Neural progenitor cell (in vitro differentiated cells): ENCODE data around the gene LDLRAD4.

Source experiments
- EZH2 ChIP-seq: fragments of 200-600 bp; sonication (generic); IDR thresholded peaks from 2 replicates; pipeline ENCODE4 v1.6.1; 2017; ENCODE audit warnings: antibody characterized with exemption, mild to moderate bottlenecking, moderate library complexity
- EZH2phosphoT487 ChIP-seq: fragments of 200-600 bp; sonication (generic); IDR thresholded peaks from 2 replicates; pipeline ENCODE4 v1.6.1; 2017; ENCODE audit warnings: antibody characterized with exemption
- TF ChIP-seq, protein P1 (sequence below): fragments of 200-600 bp; sonication (generic); IDR thresholded peaks from 2 replicates; pipeline ENCODE4 v1.5.1; 2017; ENCODE audit warnings: antibody characterized with exemption, mild to moderate bottlenecking

DNA sequence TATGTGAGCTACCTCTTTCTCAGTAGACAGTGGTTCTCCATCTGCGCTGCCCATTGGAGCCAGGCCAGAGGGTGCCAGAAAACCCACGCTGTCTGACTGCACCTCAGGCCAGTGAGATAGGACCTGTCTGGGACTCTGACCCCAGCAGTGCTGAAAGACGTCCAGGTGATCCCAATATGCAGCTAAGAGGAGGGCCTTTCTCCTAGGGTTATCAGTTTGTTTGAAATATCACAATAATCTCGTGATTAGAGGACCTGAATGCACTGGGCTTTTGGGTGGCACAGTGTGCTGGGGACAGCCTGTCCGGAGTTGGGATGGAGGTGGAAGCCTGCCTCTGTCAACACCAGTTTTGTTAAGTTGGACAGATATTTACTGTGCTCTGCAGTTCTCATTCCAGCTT is 216.3 kb downstream of the LDLRAD4 start:
- TF ChIP-seq, protein P1, sequence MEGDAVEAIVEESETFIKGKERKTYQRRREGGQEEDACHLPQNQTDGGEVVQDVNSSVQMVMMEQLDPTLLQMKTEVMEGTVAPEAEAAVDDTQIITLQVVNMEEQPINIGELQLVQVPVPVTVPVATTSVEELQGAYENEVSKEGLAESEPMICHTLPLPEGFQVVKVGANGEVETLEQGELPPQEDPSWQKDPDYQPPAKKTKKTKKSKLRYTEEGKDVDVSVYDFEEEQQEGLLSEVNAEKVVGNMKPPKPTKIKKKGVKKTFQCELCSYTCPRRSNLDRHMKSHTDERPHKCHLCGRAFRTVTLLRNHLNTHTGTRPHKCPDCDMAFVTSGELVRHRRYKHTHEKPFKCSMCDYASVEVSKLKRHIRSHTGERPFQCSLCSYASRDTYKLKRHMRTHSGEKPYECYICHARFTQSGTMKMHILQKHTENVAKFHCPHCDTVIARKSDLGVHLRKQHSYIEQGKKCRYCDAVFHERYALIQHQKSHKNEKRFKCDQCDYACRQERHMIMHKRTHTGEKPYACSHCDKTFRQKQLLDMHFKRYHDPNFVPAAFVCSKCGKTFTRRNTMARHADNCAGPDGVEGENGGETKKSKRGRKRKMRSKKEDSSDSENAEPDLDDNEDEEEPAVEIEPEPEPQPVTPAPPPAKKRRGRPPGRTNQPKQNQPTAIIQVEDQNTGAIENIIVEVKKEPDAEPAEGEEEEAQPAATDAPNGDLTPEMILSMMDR, result no peak
- TF ChIP-seq EZH2 (no peak), EZH2phosphoT487 (no peak)
